Urinary bladder (tissue), 4 donors: ENCODE data around the gene IFITM10. TPM values are rescaled to one million over a fixed set of nuclear protein-coding genes. Genes with fewer than 3 reads are reported as not detected.

Experiments used
- DNase-seq: peaks from one replicate; pipeline ENCODE4 v3.0.0-alpha.2; 2015; ENCODE audit errors: extremely low spot score
- H3K27ac ChIP-seq: one replicate; pipeline ENCODE4 v1.5.1; 2013; ENCODE audit warnings: low read depth, mild to moderate bottlenecking, moderate library complexity
- H3K36me3 ChIP-seq: one replicate; pipeline ENCODE4 v1.6.1; 2013; ENCODE audit warnings: mild to moderate bottlenecking, moderate library complexity; ENCODE audit not compliant: insufficient read depth
- H3K4me1 ChIP-seq: one replicate; pipeline ENCODE4 v1.6.1; 2013; ENCODE audit warnings: mild to moderate bottlenecking, moderate library complexity; ENCODE audit not compliant: insufficient read depth
- H3K4me3 ChIP-seq: one replicate; pipeline ENCODE4 v1.5.1; 2013; ENCODE audit warnings: low read depth, low read length
- WGBS: extraction: QIAGEN DNeasy Blood & Tissue Kit; methylation state at CpG from one replicate; pipeline ENCODE4 v1.1.7; 2013; 5-methylcytosine and 5-hydroxymethylcytosine counted together
- polyA plus RNA-seq: library from polyadenylated mRNA; stranded (reverse); fragments of 200-250 nt; gene quantifications from one replicate; pipeline ENCODE4 v1.2.3, GENCODE V29; 2013
- total RNA-seq: library from RNA; depleted of rRNA; stranded (reverse); fragments of >200 nt; gene quantifications from one replicate; pipeline ENCODE4 v1.2.3, GENCODE V29; 2014
- donor health status: healthy with polysubstance abuse.
- donor health status: healthy.

IFITM10 gene
- total and polyA plus RNA-seq, 2 donors = 1.0 to 1.9 TPM

- 95% methylated on average over 8 of the region's 8 CpGs for WGBS
- DNase-seq = no peak
- H3K36me3 ChIP-seq = peaks cover 6% of the 10 kb centered on the region
Observed at GRCh38 chr11:1754376-1755150, 4.2 kb upstream of the IFITM10 start.

GRCh38 chr11:1753929-1754305 lies 3.5 kb upstream of the IFITM10 start:
- WGBS = 87% methylated on average over 14 of the region's 14 CpGs
- DNase-seq = no peak
- no peaks in the 10 kb centered on the region for H3K4me1 ChIP-seq
- no peak overlapping the region for H3K4me3 ChIP-seq
- H3K27ac ChIP-seq = no peak overlapping the region
- peaks cover 6% of the 10 kb centered on the region for H3K36me3 ChIP-seq

More at GRCh38 chr11:1754376-1755150, 4.2 kb upstream of the IFITM10 start:
- Histone ChIP-seq H3K4me3 (no peak overlapping the region), H3K4me1 (no peaks in the 10 kb centered on the region), H3K27ac (no peak overlapping the region)

DNA sequence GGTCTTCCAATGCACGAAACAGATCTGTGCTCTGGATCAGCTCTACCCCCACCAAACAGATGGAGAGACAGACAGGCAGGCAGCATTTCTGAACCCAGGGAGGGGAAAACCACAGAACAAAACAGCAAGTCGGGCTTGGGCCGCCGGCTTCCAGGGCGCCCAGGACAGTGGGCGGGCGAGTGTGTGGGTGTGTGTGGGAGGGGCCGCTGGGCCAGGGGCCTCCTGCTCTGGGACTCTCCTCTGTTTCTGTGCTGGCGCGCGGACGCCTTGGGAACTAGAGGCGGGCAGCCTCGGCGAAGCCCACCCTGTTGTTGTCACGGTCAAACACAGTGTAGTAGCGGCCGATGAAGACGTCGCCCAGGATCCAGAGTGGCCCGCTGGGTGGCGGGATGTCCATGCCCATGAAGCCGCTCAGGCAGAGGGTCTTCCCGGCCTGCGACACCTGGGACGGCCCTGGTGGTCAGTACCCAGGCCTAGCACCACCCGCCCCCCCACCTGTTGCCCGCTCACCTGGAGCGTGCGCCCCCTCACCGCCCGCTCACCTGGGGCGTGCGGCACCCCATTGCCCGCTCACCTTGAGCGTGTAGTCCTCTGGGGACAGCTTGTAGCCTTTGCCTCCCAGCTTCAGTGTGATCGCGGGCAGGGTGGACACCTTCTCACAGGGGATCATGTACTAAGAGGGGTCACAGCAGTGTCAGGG lies 3.0 kb upstream of the IFITM10 start:
- 93% methylated on average over 38 of the region's 38 CpGs for WGBS
- DNase-seq = no peak
- no peak overlapping the region for H3K27ac ChIP-seq

GRCh38 chr11:1752907-1753228 lies 2.5 kb upstream of the IFITM10 start:
- WGBS = 89% methylated on average over 10 of the region's 10 CpGs
- DNase-seq = no peak
- Histone ChIP-seq H3K27ac (no peak overlapping the region), H3K4me3 (no peak overlapping the region), H3K36me3 (peaks cover 4% of the 10 kb centered on the region), H3K4me1 (no peaks in the 10 kb centered on the region)

More for the DNA sequence above, 3.0 kb upstream of the IFITM10 start:
- H3K4me3 ChIP-seq = no peak overlapping the region
- peaks cover 6% of the 10 kb centered on the region for H3K36me3 ChIP-seq
- no peaks in the 10 kb centered on the region for H3K4me1 ChIP-seq

- no peak for DNase-seq
- no peak overlapping the region for H3K4me3 ChIP-seq
- H3K36me3 ChIP-seq = peaks cover 4% of the 10 kb centered on the region
- H3K27ac ChIP-seq = no peak overlapping the region
- no peaks in the 10 kb centered on the region for H3K4me1 ChIP-seq
- WGBS = 88% methylated on average over 24 of the region's 24 CpGs
Observed at GRCh38 chr11:1751999-1752906, 1.9 kb upstream of the IFITM10 start.

DNA sequence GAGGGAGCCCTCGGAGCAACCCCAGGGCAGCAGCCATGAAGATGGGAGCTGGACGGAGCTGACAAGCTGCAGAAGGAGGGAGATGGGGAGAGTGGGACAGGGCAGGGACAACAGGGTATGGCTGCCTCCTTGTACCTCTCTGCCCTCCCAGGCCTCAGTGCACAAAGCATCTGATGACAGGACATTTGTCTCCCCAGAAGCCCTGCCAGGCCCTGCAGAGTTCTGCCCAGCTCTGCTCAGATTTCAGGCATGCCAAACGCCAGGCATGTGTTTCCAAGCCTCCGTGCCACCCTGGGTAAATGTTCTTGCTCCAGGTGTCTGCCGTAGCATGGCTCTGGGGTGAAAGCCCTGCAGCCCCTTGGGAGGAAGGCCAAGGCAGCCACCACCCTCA lies 1.1 kb upstream of the IFITM10 start:
- H3K27ac ChIP-seq = no peak overlapping the region
- WGBS = 69% methylated on average over 5 of the region's 5 CpGs
- H3K36me3 ChIP-seq = peaks cover 4% of the 10 kb centered on the region
- no peaks in the 10 kb centered on the region for H3K4me1 ChIP-seq
- DNase-seq = no peak
- H3K4me3 ChIP-seq = no peak overlapping the region

- H3K27ac ChIP-seq = no peak overlapping the region
- H3K4me3 ChIP-seq = no peak overlapping the region
- peaks cover 4% of the 10 kb centered on the region for H3K36me3 ChIP-seq
- DNase-seq = no peak
- 51% methylated on average over 14 of the region's 14 CpGs for WGBS
- no peaks in the 10 kb centered on the region for H3K4me1 ChIP-seq
Observed at GRCh38 chr11:1750840-1751530, 590 bp upstream of the IFITM10 start.

- H3K4me3 ChIP-seq = peak overlapping the region; percentile 31
- no peaks in the 10 kb centered on the region for H3K4me1 ChIP-seq
- DNase-seq = no peak
- no peak overlapping the region for H3K27ac ChIP-seq
- 21% methylated on average over 25 of the region's 25 CpGs for WGBS
- H3K36me3 ChIP-seq = no peaks in the 10 kb centered on the region
Observed at GRCh38 chr11:1749395-1750351, 722 bp downstream of the IFITM10 start.

DNA sequence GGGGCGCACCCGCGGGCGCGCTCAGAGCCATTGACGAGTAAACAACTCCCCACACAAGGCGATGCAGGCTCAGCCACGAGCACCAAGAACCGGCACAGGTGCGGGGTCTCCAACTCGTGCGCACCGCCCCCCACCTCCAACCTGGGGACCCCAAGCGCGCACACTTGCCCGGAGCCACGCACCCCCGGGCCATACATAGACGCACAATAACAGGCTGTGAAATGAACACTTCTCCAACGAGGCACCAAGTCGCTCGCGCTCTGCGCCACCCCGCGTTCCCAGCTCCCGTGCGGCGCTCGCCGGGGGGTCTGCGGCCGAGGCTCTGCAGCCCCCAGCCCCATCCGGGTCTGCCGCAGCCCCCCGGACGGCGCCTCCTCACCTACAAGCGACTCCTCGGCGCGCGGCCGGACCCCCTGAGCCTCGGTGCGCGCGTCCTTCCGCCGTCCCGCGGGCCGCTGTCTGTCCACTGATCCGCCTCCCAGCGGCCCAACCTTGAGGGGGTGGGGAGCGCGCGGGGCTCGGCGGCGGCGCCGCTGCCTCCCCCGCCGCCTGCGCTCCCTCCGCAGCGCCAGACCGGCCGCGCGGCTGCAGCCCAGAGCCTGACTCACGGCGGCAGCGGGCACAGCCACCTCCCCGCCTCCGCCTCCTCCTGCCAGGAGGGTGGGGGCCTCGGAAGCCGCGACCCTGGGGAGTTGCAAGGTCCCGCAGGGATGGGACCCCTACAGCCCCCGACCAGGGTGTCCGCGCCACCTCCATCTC lies 1.6 kb downstream of the IFITM10 start:
- no peak for DNase-seq
- Histone ChIP-seq H3K4me3 (peak overlapping the region; percentile 31), H3K36me3 (no peaks in the 10 kb centered on the region), H3K27ac (no peak overlapping the region), H3K4me1 (no peaks in the 10 kb centered on the region)
- WGBS = 1% methylated on average over 84 of the region's 84 CpGs

DNA sequence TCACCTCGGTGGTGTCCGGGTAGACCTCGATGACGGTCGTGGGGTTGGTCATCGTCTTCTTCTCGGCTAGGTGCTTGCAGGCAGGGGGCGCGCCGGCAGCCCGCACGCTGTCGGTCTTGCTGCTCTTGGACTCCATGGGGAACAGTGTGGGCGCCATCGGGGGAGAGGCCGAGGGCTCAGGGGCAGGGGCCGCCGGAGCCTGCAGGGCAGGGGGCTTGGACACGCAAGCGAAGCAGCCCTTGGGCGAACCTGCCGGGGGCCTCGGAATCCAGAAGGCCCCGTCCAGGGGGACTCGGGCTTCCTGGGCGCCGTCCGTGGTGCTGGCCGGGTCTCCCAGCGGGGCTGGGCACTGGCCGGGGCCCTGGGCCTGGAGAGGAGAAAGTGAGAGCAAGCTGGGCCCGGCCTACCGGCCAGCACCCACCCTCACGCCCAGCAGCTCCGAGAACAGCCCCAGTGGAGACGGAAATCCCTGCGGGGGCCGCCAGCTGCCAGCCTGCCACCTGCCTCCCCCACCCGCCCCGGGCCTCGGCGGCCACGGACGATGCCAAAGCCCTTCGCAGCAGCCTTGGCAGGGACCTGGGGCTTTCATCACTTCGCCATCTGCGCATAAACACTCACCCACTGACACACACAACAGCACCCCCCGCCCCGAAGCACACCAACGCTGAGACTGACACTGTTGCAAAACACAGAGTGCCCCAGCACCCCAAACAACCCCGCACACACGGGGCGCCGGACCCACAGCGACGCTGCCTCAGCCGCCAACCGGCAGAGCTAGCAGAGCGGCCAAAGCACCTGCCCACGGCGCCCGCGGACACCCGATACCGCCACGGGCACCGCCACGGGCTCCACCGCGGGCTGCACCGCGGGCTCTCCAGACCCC lies 2.4 kb downstream of the IFITM10 start:
- H3K4me3 ChIP-seq = peak overlapping the region; percentile 31
- no peak overlapping the region for H3K27ac ChIP-seq

More for the DNA sequence above, 2.4 kb downstream of the IFITM10 start:
- no peak for DNase-seq
- no peaks in the 10 kb centered on the region for H3K4me1 ChIP-seq
- 36% methylated on average over 72 of the region's 72 CpGs for WGBS
- H3K36me3 ChIP-seq = no peaks in the 10 kb centered on the region
